ENCODE data around the gene RYR1. TPM values are rescaled to one million over a fixed set of nuclear protein-coding genes. Genes with fewer than 3 reads are reported as not detected.

Gene RYR1
- total and polyA plus RNA-seq, 8 donors: 1.5 to 5.8 (median 3.6) TPM

- intact Hi-C loops (cut with DNase I): no loop called here
- Histone ChIP-seq H3K4me1 (peaks cover 5 to 15% of the 10 kb centered on the region in 2 donors), H3K4me3 (no peak overlapping the region), H3K27me3 (no peaks in the 10 kb centered on the region), H3K27ac (no peak overlapping the region), H3K36me3 (no peaks in the 10 kb centered on the region), H3K9me3 (no peaks in the 10 kb centered on the region)
- DNase-seq (peak in 3 of 4 donors; percentile 20 to 68 (median 51)), ATAC-seq (peak; percentile 95)
- TF ChIP-seq CTCF (IDR thresholded peaks at IDR 0.05): no peak
Measured at GRCh38 chr19:38543807-38544568, 110.5 kb downstream of the RYR1 start.

GRCh38 chr19:38544569-38545315, 111.3 kb downstream of the RYR1 start:
- no peaks in the 10 kb centered on the region for H3K36me3 ChIP-seq
- no peak for ATAC-seq
- H3K27ac ChIP-seq: no peak overlapping the region

GRCh38 chr19:38545596-38545995, 112.1 kb downstream of the RYR1 start:
- intact Hi-C loops (cut with DNase I): no loop called here
- ATAC-seq (no peak), DNase-seq (peak in 1 of 4 donors; percentile 26)
- Histone ChIP-seq H3K4me1 (peaks cover 5 to 15% of the 10 kb centered on the region in 2 donors), H3K36me3 (no peaks in the 10 kb centered on the region), H3K4me3 (no peak overlapping the region), H3K27me3 (no peaks in the 10 kb centered on the region), H3K9me3 (no peaks in the 10 kb centered on the region), H3K27ac (no peak overlapping the region)
- no peak for TF ChIP-seq CTCF (IDR thresholded peaks at IDR 0.05)

More at GRCh38 chr19:38544569-38545315, 111.3 kb downstream of the RYR1 start:
- Histone ChIP-seq H3K9me3 (no peaks in the 10 kb centered on the region), H3K4me1 (peaks cover 5 to 15% of the 10 kb centered on the region in 2 donors), H3K27me3 (no peaks in the 10 kb centered on the region), H3K4me3 (no peak overlapping the region)
- intact Hi-C loops (cut with DNase I): no loop called here
- DNase-seq: peak in 2 of 4 donors; percentile 2 to 44
- TF ChIP-seq CTCF (IDR thresholded peaks at IDR 0.05): peak; percentile 49 to 60

- Histone ChIP-seq H3K4me1 (peaks cover 5 to 15% of the 10 kb centered on the region in 2 donors), H3K36me3 (no peaks in the 10 kb centered on the region), H3K9me3 (no peaks in the 10 kb centered on the region), H3K4me3 (no peak overlapping the region), H3K27me3 (no peaks in the 10 kb centered on the region), H3K27ac (no peak overlapping the region)
- intact Hi-C loops (cut with DNase I): no loop called here
- TF ChIP-seq CTCF (IDR thresholded peaks at IDR 0.05): no peak
- no peak for DNase-seq
- ATAC-seq: no peak
Measured at GRCh38 chr19:38547421-38547820, 113.9 kb downstream of the RYR1 start.

- intact Hi-C loops (cut with DNase I): no loop called here
- no peak for TF ChIP-seq CTCF (IDR thresholded peaks at IDR 0.05)
Measured at GRCh38 chr19:38549061-38549460, 115.6 kb downstream of the RYR1 start.

More at GRCh38 chr19:38549061-38549460, 115.6 kb downstream of the RYR1 start:
- Histone ChIP-seq H3K36me3 (no peaks in the 10 kb centered on the region), H3K27ac (no peak overlapping the region), H3K27me3 (no peaks in the 10 kb centered on the region), H3K4me1 (peaks cover 5 to 11% of the 10 kb centered on the region in 2 donors), H3K4me3 (no peak overlapping the region), H3K9me3 (no peaks in the 10 kb centered on the region)
- ATAC-seq: no peak
- DNase-seq: no peak

Data from left lung (tissue), 10 donors.